ENCODE measurements around the gene TOMM40. TPM values are rescaled to one million over a fixed set of nuclear protein-coding genes. Genes with fewer than 3 reads are reported as not detected.

TOMM40 gene
- total and polyA plus RNA-seq, 9 of the 15 experiments (the other 6 are each of a cell fraction or from before 2014, with no cell fraction given), result 0.89 to 290 (median 160) TPM

GRCh38 chr19:44891016-44891882, at the start of gene TOMM40 (continued):
- TF ChIP-seq, protein P1, sequence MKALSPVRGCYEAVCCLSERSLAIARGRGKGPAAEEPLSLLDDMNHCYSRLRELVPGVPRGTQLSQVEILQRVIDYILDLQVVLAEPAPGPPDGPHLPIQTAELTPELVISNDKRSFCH (CRISPR knock-in tag; IDR thresholded peaks at IDR 0.05), result no peak
- TF ChIP-seq, protein P1 (tag; IDR thresholded peaks at IDR 0.05), result 0 out of 2 replicates have a peak, but pooled peaks have one; percentile 59
- peak; percentile 84 for TF ChIP-seq FOS (IDR thresholded peaks at IDR 0.05; ENCODE audit: extremely low read depth, insufficient read length)
- no peak for TF ChIP-seq POLR3G (IDR thresholded peaks at IDR 0.05; ENCODE audit: extremely low read depth, insufficient read length, insufficient replicate concordance)
- no peak for TF ChIP-seq ZNF551 (CRISPR knock-in tag; IDR thresholded peaks at IDR 0.05)
- peak; percentile 33 for TF ChIP-seq KDM5B (IDR thresholded peaks at IDR 0.05; ENCODE audit: insufficient replicate concordance, low read depth, low read length)
- peak; percentile 20 for TF ChIP-seq U2AF1 (optimal IDR thresholded peaks at IDR 0.05; ENCODE audit: low read depth, low read length)
- TF ChIP-seq ZNF175 (CRISPR knock-in tag; IDR thresholded peaks at IDR 0.05; ENCODE audit: low read depth), result no peak
- TF ChIP-seq STAT5B (CRISPR knock-in tag; IDR thresholded peaks at IDR 0.05), result no peak
- no peak for TF ChIP-seq HMG20B (CRISPR knock-in tag; IDR thresholded peaks at IDR 0.05)
- peak in 1 of 2 experiments; percentile 81; a peak in 2 of 4 replicates for TF ChIP-seq HDAC1 (IDR thresholded peaks at IDR 0.05)
- TF ChIP-seq HCFC1 (IDR thresholded peaks at IDR 0.05; ENCODE audit: low read depth, low read length), result peak; percentile 69
- no peak for TF ChIP-seq CLOCK (CRISPR knock-in tag; IDR thresholded peaks at IDR 0.05; ENCODE audit: borderline replicate concordance)
- 0 out of 2 replicates have a peak, but pooled peaks have one; percentile 70 for TF ChIP-seq ZFPM2 (CRISPR knock-in tag; IDR thresholded peaks at IDR 0.05)
- TF ChIP-seq, protein P2, sequence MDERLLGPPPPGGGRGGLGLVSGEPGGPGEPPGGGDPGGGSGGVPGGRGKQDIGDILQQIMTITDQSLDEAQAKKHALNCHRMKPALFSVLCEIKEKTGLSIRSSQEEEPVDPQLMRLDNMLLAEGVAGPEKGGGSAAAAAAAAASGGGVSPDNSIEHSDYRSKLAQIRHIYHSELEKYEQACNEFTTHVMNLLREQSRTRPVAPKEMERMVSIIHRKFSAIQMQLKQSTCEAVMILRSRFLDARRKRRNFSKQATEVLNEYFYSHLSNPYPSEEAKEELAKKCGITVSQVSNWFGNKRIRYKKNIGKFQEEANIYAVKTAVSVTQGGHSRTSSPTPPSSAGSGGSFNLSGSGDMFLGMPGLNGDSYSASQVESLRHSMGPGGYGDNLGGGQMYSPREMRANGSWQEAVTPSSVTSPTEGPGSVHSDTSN (CRISPR knock-in tag; IDR thresholded peaks at IDR 0.05; ENCODE audit: low read depth), result no peak
- TF ChIP-seq, protein P2 (tag; conservative IDR thresholded peaks at IDR 0.05; ENCODE audit: low read depth), result no peak
- peak; percentile 80 for TF ChIP-seq RB1 (IDR thresholded peaks at IDR 0.05; ENCODE audit: low read depth)
- TF ChIP-seq, protein P3, sequence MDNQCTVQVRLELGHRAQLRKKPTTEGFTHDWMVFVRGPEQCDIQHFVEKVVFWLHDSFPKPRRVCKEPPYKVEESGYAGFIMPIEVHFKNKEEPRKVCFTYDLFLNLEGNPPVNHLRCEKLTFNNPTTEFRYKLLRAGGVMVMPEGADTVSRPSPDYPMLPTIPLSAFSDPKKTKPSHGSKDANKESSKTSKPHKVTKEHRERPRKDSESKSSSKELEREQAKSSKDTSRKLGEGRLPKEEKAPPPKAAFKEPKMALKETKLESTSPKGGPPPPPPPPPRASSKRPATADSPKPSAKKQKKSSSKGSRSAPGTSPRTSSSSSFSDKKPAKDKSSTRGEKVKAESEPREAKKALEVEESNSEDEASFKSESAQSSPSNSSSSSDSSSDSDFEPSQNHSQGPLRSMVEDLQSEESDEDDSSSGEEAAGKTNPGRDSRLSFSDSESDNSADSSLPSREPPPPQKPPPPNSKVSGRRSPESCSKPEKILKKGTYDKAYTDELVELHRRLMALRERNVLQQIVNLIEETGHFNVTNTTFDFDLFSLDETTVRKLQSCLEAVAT (IDR thresholded peaks at IDR 0.05), result peak in 1 of 2 experiments; percentile 95; a peak in 2 of 4 replicates
- 0 out of 2 replicates have a peak, but pooled peaks have one; percentile 25 for TF ChIP-seq LARP7 (IDR thresholded peaks at IDR 0.05)
- TF ChIP-seq HNRNPK (IDR thresholded peaks at IDR 0.05; ENCODE audit: low read depth, low read length, poor library complexity, severe bottlenecking), result no peak
- no peak for TF ChIP-seq TFAM (CRISPR knock-in tag; conservative IDR thresholded peaks at IDR 0.05)

Data from K562 (cell line).